CD4-positive, alpha-beta T cell treated with Interleukin-12 subunit alpha and Interleukin-12 subunit beta, for 1 hour (primary cell): Measurements from ENCODE around the gene GBP7.
A peak's percentile ranks its signal among the peaks of the same experiment; 100 is the strongest.
"Not testable (repeated sequence)": the region's sequence is repeated elsewhere in the genome, so short reads cannot be mapped to it uniquely, and the experiment has no call there.

Source experiments
- DNase-seq: peaks from one replicate; pipeline ENCODE4 v3.0.0-alpha.2; 2020

GBP7 gene

GRCh38 chr1:89175601-89176256 lies at the start of gene GBP7:
Gene GBP7, minus strand, starts transcription at chr1:89176003. Its CDS starts 4,068 bp downstream, at chr1:89171935.
- DNase-seq, result no peak

- no peak for DNase-seq
Measured at GRCh38 chr1:89221341-89221740, 45.5 kb upstream of the GBP7 start.

- DNase-seq, result not testable (repeated sequence)
Measured at GRCh38 chr1:89219851-89220250, 44.0 kb upstream of the GBP7 start.

- not testable (repeated sequence) for DNase-seq
Measured at GRCh38 chr1:89218941-89219340, 43.1 kb upstream of the GBP7 start.

- no peak for DNase-seq
Measured at GRCh38 chr1:89213347-89213746, 37.5 kb upstream of the GBP7 start.

GRCh38 chr1:89211035-89211634 lies 35.3 kb upstream of the GBP7 start:
- no peak for DNase-seq

GRCh38 chr1:89206373-89206772 lies 30.6 kb upstream of the GBP7 start:
- no peak for DNase-seq

- DNase-seq, result no peak
Measured at GRCh38 chr1:89203166-89203565, 27.4 kb upstream of the GBP7 start.

- DNase-seq, result peak; percentile 39
Measured at GRCh38 chr1:89201106-89201794, 25.4 kb upstream of the GBP7 start.

- DNase-seq, result peak; percentile 34
Measured at GRCh38 chr1:89200663-89201062, 24.9 kb upstream of the GBP7 start.

- peak; percentile 19 for DNase-seq
Measured at GRCh38 chr1:89199525-89200031, 23.8 kb upstream of the GBP7 start.

- peak; percentile 63 for DNase-seq
Measured at GRCh38 chr1:89198491-89199072, 22.8 kb upstream of the GBP7 start, which contains the start of gene GBP4. Gene GBP4, minus strand, starts transcription at chr1:89198942. Its CDS starts 108 bp downstream, at chr1:89198834.

- DNase-seq, result no peak
Measured at GRCh38 chr1:89198081-89198480, 22.3 kb upstream of the GBP7 start.

- no peak for DNase-seq
Measured at GRCh38 chr1:89195476-89195875, 19.7 kb upstream of the GBP7 start.

- DNase-seq, result no peak
Measured at GRCh38 chr1:89191314-89191713, 15.5 kb upstream of the GBP7 start.

GRCh38 chr1:89190017-89190416 lies 14.2 kb upstream of the GBP7 start:
- no peak for DNase-seq

GRCh38 chr1:89179343-89179742 lies 3.5 kb upstream of the GBP7 start:
- no peak for DNase-seq

- DNase-seq, result no peak
Measured at GRCh38 chr1:89176971-89177370, 1.2 kb upstream of the GBP7 start.

- no peak for DNase-seq
Measured at GRCh38 chr1:89174491-89174890, 1.3 kb downstream of the GBP7 start.

GRCh38 chr1:89172468-89173143 lies 3.2 kb downstream of the GBP7 start:
- no peak for DNase-seq

GRCh38 chr1:89171067-89171438 lies 4.8 kb downstream of the GBP7 start:
- no peak for DNase-seq

- DNase-seq, result no peak
Measured at GRCh38 chr1:89170170-89171066, 5.4 kb downstream of the GBP7 start.
